Stimulated activated CD4-positive, alpha-beta T cell treated with anti-CD3 and anti-CD28 coated beads, TNF-alpha, amount 100 ng/mL, for 48 hours (primary cell): ENCODE data around the gene SLC4A4.

Experiments used
- DNase-seq, 3 donors: peaks; one replicate each; pipeline ENCODE4 v3.0.0-alpha.2; 2020; ENCODE audit warnings: low read depth in 3 of 3

SLC4A4 gene

DNA sequence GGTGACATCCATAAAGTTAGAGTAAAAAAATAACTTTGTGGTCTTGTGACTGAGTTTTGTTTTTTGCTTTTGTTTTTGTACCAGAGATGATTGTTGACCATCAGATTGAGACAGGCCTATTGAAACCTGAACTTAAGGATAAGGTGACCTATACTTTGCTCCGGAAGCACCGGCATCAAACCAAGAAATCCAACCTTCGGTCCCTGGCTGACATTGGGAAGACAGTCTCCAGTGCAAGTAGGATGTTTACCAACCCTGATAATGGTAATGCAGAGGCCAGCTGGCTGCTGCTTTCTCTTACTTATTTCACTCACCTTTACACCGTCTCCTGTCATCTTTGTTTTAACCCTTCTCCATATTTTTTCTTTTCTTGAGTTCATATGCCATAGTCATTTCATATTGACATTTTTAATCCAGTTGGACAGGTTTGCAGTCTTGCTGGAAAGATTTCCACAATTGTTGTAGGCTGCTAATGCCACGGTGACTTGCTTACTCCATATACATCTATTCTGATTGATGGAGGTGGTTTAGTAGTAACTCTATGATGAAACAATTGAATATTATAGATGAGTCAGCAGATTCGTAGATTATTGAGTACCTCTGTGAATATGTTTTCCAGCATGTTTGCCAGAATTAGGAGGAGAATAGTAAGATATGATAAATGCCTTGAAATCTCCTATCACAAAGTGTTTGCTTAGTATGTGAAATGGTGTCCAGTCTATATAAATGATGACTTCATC lies 18.3 kb downstream of the SLC4A4 start:
- no peak for DNase-seq

DNA sequence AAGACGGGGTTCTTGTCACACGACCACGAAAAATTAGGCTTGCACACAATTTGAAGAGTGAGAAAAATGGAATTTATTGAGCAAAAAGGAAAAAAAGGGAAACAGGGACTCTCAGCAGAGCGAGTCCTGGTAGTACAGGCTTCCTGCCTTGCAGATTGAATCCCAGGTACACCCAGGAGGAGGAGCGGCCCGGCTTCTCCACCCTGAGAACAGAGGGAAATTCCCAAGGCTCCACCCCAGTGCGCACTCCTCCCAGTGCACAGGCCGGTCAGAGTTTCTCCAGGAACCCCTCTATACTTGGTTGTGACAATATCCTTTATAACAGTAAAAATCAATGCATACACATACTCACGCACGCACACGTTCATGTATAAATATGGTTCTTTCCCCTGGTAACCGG lies 22.0 kb downstream of the SLC4A4 start:
- DNase-seq = no peak

DNA sequence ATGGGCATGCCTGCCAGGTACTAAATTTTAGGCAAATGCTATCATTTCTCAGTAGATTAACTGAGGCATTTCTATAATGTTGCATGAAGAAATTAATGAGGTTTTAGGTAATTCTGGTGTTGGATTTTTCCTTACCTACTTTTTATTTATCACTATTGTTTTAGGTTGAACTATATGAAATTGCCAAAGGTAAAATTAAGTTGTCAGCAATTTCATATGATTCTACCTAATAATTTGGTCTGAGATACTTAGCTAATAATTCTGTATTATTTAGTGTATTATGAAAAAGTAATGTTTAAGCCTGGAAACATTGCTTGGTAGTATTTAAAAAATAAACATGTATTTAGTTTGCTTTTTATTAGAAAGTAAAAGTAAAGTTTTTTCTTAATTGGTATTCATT lies 22.7 kb downstream of the SLC4A4 start:
- no peak for DNase-seq

DNA sequence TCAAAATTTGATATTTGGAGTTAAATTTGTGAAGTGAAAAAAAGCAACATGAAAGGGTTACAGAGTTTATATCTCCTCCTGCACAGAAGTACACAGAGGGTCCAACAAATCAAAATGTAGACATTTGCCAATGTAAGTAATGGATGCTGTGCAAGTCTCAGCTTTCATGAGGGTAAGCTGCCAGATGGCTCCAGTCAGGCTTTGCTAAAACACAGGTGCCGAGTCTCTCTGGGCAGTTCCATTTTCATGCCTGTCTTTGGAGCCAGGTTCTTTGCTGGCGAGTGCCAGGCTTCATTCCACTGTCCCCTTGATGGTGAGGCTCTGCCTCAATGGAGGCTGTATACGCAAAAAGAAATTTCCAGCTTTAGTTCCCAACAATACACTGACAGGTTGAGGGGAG lies 27.9 kb downstream of the SLC4A4 start:
- no peak for DNase-seq

DNA sequence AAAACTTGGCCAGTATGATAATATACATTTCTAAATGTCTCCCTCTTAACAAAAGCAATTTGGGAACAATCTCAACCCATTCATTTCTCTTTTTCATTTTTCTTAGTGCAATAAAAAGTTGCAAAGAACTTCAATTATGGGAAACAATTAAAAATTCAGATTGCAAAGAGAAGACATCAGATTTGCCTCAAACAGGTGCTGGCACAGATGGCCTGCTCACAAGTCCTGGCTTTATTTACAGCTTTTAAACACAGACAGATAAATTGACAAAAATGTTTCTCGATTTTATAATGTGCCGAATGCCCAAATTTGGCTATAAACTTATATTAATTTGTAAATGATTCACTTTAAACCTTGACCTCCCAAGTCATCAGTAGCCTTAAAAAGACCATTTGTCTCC lies 28.7 kb downstream of the SLC4A4 start:
- no peak for DNase-seq

DNA sequence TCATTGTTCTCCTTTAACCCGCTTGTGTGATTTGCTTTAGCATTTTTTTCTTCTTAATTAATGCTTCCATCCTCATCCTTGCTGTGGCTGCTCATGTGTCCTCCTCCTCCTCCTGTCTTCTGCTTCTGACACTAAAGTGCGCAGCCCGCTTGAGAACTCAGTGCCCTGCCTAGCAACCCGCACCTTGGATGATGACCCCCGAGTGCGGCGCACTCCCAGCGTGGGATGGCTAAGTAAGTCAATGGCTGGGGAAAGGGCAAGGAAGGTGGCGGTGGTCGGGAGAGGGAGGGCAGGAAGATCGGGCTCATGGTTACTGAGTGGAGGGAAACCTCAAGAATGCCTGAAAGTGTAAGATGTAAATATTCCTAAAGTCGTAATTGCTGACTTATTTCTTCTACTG lies 30.1 kb downstream of the SLC4A4 start:
- no peak for DNase-seq

DNA sequence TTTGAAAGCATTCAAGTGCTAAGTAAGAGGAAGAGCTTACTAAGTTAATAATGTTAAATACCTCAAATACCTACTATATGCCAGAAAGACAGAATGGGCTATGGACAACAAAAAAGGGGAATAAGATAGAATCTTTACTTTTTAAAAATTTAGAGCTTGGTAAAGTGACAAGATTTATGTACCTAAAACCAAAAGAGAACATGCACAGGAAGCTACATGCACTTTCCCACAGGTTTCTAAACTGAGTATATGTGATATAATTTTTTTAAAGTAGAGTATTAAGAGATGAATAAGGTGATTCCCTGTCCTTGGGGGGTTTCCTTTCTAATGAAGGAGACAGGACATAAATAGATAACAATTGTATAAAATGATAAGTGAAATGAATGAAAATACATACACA lies 30.7 kb downstream of the SLC4A4 start:
- DNase-seq = no peak

DNA sequence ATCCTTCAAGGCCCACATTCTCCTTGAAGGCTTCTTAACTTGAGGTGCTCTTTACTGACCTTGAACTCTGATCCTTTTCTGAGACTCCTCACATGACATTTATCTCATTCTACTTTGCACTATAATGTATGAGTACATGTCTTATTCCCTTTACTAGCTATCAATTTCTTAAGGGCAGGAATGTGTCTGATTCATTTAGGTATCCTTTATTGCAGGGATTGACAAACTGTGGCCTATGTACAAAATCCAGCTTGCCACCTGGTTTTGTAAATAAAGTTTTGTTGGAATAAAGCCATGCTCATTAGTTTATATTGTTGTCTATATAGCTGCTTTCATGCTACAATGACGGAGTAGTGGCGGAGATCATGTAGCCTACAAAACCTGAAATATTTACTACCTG lies 36.7 kb downstream of the SLC4A4 start:
- no peak for DNase-seq

DNA sequence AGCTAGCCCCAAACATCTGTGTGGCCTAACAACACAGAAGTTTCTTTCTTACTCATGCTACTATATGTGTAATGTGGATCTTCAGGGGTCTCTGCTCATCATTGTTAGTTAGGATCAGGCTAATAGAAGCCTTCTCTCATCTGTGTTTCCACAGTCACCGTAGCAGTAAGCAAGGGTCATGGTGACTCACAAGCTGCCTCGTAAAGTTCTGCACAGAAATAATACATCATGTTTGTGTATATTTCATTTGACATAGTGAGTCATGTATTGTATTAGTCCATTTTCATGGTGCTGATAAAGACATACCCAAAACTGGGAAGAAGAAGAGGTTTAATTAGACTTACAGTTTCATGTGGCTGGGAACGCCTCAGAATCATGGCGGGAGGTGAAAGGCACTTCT lies 38.7 kb downstream of the SLC4A4 start:
- no peak for DNase-seq

DNA sequence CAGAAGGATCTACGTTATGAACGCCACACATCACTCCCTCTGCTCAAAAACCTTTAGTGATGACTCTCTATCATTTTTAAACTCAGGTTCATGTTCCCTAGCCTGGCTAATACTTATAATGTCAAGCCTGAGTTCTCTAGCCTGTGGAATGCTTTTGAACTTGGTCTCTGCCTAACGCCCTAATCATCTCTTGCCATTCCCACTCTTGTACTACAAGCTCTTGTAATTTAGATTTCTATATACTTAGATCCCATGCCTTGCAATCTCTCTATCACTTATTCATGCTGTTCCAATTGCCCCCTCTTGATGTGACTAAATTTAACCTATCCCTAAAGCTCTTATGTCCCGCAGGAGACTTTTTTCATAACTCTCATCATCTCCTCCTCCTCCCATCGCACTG lies 40.3 kb downstream of the SLC4A4 start:
- DNase-seq = no peak

DNA sequence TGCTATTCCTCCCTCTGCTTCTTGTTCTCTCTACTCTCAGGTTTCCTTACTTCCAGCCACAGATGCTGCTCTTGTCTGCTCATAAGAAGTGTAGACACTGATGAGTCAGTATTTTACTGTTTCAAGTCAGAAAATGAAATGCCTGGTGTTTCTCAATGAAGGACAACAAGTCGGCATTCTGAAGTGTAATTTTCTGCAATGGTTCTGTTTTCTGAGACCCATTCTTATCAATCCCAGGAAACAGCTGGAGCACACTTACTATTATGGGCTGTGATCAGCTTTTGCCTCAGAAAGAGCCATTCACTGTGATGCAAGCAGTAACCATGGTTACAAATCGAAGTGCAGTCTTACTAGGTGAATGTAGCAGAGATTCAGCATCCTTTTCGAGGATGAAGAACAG lies 42.0 kb downstream of the SLC4A4 start:
- no peak for DNase-seq

DNA sequence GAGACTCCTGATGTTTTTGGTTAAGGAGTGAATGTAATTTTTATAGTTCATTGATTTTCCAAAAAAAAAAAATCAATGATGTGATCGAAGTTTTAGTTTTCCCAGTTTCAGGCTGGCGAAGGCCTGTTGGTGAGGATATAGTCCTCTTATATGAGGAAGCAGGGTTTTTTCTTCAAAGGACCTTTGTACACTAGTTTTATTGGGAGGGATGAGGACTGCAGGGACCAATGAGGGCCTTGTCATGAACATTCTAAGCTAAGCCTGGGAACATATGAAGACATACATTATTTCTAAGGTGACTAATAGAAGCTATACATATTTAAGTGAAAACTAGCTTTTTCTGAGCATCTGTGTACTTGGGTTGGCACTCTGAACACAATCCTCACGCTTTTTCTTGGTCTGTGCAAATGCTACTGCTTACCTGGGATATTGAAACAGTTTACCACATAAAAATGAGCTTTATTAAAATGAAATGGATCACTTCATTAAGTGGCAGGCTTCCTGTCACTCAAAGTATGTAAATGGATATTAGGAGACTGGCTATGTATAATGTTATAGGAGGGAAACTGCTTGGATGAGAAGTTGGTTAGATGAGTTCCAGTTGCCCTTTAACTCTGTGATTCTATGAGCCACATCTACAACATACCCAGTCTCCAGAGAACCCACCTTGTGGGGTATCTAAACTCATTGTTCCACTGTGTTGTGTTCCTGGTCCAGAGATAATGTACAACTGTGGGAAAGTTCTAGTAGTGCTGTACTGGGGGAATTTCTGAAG lies 43.5 kb downstream of the SLC4A4 start:
- no peak for DNase-seq

DNA sequence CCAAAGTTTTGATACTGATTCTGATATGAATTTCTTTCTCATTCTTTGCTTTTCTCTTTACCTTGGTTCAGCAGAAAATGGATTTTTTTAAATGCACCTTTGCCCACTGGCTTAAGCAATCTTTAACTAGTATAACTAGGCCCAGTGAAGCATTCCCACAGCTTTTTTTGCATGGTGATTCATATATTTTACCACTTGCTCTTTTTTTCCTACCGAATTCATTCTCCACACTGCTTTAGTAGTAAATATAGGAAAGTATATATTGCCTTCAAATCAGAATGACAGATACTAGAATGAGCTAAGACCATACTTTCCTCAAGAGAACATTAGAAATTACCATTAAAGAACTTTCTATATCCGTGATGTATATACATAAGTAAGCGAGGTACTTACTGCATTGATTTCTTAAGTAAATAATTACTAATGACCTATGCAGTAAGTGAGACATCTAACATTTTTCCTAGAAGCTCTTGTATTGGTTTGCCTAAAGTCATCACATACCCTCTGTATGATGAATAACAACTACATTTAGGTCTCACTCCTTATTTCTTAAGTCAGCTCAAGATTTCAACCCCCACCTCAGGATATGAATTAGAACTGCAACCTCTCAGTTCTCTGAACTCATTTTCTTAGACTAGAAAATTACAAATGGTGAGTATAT lies 44.2 kb downstream of the SLC4A4 start:
- DNase-seq = no peak

DNA sequence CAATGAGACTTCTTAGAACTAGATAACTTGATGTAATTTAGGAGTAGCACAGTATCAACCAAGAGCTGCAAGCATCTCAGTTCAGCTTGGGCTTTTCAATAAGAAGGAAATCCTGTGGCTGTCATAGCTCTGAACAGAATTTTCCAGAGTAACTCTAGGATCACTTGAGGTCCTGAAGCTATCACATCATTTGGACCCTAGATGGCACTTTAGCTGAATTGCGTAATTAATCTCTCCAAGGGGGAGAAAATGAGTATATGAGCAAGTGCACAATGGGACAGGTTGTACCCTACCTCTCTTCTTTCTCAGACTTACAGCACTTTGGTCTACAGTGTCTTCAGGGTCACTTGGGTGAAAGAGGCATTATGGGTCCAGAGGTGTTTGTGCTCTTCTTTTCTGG lies 45.2 kb downstream of the SLC4A4 start:
- no peak for DNase-seq

DNA sequence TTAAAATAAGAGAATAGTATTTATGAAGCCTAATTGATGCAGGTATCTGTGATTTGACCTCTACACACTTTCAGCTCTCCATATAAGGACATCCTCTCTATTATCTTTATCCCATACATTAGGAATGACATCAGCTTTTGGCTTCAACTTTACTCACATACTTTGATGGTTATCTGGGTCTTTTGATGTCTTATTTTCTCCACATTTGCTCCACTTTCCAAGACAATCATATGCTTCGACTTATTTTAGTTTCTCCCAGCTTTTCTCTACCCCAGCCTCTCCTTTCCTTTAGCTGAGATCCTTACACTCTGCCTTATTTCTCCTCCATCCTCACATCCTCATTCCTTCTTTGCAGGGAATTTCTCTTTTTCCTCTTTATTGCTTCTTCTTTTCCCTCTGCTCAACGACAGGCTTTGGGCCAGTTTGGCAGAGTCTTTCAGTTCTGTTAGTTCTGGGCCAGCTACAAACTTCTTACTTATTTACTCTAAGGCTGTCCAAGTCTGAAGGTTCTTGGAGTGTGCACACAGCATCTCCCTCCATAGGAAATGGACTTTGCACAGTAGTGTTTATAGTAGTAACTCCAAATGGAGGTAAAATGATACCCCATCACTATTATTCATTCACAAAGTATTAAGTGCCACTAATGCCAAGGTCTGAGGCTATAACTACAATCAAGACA lies 50.5 kb downstream of the SLC4A4 start:
- no peak for DNase-seq

DNA sequence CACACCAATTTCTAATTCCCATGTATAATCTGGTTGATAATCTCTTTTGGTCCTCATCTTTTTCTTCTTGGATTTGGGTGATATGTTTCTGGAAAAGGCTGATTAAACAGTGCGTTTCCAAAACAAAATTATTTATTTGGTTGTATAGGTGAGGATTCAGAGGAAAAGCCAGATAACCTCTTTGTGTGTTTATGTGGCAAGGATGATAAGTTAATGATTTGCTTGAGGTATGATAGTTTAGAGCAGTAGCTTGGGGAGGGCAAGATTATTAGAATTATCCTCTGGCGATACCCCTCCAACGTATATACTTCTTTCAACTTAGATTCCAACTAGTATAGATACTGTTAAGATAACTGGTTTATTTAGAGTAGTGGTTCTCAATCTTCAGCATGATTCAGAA lies 53.3 kb downstream of the SLC4A4 start:
- no peak for DNase-seq

DNA sequence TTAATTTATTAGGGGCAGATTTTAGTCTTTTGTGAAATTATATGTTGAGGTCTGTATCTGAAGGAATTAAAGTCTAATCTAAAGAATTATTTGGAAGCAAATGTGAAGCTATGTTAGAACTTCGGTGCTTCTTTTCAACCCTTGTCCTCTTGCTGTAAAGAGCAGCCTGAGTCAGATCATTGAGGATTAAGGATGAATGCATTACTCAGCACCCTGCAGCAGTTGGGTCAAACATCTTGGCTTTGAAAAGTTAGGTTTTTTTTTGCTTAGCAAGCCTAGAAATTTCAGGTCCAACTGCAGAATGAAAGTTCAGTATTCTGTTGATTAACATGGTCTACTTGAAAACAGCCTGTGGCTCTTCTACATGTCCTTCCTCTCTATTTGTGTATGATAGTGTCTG lies 57.6 kb downstream of the SLC4A4 start:
- no peak for DNase-seq

DNA sequence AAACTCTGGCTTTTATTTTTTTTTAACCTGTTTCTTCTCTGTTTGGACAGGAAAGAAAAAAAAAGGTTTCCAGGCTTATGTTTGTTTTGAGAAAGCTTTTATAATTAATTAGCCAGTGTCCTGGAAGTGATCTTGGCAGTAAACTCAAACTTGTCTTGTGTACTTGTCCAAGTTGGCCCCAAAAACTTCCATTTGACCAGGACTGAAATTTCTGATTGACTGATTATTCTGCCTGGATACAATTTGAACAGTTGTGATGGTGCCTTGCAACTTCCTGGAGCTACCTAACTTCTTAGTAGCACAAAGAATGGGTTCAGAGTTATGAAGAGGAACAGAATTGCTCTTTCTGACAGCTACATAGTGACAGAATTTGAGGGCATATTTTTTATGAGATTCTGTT lies 62.0 kb downstream of the SLC4A4 start:
- DNase-seq = no peak

DNA sequence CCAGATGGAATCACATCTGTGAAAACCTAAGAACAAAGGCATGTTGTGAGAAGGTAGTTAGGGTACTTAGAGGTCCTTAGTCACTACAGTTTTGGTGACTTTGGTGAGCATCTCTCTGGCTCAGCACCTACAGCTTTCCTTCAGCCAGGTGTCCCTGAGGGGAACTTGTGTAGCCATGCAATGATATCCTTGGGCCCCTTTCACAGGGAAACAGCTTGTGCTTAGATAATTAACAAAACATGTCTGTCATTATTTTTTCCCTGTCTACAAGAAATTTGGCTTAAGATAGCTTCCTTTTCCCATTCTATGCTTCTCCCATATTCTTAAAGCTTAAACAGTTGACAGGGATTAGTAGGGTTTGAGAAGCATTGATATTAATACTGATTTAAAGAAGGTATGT lies 63.8 kb downstream of the SLC4A4 start:
- DNase-seq = no peak

DNA sequence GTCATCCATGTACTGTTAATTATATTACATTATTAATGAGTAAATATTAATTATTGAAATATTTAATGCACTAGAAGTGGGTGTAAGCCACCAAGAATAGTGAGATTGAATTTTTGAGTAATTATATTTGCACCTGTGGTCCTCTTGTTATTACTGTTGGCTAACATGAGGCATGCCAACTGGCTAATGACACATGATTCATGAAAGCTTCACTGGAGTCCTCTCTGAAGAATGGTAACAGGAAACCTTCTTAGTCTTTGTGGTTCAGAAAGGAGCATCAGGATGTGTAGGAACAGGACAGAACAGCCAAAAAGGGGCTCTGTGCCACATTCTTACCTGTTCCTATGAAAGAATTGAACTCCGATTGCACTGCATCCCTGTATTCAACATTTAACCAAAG lies 65.2 kb downstream of the SLC4A4 start:
- DNase-seq = no peak

DNA sequence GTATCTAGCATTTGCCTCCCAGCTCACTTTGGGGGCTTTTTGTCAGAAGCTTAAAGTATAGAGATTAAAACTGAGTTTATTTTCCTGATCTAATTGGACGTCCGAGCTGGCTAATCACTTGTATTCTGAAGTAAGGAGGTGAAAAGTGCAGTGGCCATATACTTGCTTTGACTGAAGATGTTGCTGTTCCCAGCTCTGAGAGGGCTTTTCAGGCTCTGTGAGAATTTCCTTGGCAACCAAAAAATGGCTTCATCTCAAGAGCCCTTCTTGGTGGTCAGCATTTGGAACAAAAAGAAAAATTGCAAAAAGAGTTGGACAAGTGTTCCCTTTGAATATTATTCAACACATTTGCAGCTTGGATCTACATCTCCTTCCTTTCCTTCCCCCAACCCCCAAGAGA lies 67.0 kb downstream of the SLC4A4 start:
- DNase-seq = no peak

DNA sequence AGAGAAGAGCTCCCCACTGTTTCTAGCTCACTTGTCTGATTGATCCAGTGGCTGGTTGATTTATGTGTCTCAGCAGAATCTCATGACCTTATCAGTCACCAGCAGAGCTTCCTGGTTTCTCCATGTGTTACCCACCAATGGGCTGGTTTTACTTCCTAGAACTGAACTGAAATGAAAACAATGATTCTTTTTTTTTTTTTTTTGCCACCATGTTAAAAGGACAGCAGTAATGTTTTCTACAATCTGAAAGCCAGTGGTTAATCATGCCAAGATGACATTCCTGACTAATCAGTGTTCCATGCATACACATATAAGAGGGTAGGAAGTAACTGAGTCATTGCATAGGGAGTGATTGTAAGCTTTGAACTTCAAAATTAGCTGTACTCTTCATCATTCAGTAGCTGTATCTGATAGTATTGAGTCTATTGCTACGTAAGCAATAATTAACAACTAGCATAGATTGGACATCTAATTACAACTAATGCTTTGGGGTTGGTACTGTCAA lies 67.7 kb downstream of the SLC4A4 start:
- no peak for DNase-seq
